GM12864 (cell line): Measurements from ENCODE around the gene PCGF6.

Experiments used
- DNase-seq: peaks from one replicate; pipeline ENCODE4 v3.0.0-alpha.2; 2011; ENCODE audit warnings: low read depth
- H3K4me3 ChIP-seq: 2 replicates; pipeline ENCODE4 v1.5.1; 2011; ENCODE audit warnings: mild to moderate bottlenecking, low read depth, low read length, control low read depth
- TF ChIP-seq, protein P1 (sequence below): IDR thresholded peaks from 2 replicates; pipeline ENCODE4 v1.5.1; 2011; ENCODE audit warnings: low read depth, mild to moderate bottlenecking, moderate library complexity, low read length, control low read depth, inconsistent platforms; ENCODE audit errors: missing control alignments

PCGF6 gene

DNA sequence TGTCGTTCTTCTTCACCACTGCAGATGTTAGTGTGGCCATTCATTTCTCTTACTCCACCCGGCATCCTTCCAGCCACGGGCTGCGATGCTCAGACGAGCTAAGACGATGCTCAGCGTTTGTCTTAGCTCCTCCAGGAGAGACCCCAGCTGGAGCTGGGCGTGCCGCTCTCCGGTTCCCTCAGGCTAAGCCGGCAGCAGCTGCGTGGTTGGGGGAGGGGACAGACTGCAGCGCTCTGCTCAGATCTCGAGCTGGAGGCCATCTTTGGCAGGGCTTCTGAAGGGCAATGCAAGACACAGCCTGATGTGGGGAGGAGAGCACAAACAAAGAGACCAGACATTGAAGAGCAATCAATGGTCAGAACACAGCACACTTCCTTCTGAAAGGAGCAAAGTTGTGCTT is 69.2 kb downstream of the PCGF6 start:
- H3K4me3 ChIP-seq: no peak overlapping the region
- TF ChIP-seq, protein P1, sequence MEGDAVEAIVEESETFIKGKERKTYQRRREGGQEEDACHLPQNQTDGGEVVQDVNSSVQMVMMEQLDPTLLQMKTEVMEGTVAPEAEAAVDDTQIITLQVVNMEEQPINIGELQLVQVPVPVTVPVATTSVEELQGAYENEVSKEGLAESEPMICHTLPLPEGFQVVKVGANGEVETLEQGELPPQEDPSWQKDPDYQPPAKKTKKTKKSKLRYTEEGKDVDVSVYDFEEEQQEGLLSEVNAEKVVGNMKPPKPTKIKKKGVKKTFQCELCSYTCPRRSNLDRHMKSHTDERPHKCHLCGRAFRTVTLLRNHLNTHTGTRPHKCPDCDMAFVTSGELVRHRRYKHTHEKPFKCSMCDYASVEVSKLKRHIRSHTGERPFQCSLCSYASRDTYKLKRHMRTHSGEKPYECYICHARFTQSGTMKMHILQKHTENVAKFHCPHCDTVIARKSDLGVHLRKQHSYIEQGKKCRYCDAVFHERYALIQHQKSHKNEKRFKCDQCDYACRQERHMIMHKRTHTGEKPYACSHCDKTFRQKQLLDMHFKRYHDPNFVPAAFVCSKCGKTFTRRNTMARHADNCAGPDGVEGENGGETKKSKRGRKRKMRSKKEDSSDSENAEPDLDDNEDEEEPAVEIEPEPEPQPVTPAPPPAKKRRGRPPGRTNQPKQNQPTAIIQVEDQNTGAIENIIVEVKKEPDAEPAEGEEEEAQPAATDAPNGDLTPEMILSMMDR: no peak
- DNase-seq: no peak

DNA sequence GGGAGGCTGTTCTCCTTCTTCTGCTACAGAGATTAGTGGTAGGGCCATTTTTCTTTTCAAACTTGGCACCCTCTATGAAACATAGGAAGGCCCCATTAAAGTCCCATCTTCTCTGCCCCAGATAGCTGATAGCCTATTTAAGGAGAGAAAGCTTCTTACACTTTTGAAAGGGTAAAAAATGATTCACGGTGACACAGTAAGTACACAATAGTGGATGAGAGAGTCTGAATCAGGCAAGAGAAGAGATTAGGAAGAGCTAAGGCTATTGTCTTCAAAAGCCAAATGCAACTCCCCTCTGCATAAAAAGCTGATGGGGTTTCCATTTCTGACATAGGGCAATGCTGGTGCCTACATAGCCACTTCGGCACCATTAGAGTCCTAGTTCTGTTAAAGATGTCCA is 70.4 kb downstream of the PCGF6 start:
- no peak for DNase-seq
- no peak overlapping the region for H3K4me3 ChIP-seq
- TF ChIP-seq, protein P1: no peak

GRCh38 chr10:103280031-103280430 is 70.9 kb downstream of the PCGF6 start:
- TF ChIP-seq, protein P1: no peak
- H3K4me3 ChIP-seq: no peak overlapping the region
- DNase-seq: no peak

- H3K4me3 ChIP-seq: no peak overlapping the region
- TF ChIP-seq, protein P1: no peak
Measured at GRCh38 chr10:103278862-103279298, 72.1 kb downstream of the PCGF6 start.

DNA sequence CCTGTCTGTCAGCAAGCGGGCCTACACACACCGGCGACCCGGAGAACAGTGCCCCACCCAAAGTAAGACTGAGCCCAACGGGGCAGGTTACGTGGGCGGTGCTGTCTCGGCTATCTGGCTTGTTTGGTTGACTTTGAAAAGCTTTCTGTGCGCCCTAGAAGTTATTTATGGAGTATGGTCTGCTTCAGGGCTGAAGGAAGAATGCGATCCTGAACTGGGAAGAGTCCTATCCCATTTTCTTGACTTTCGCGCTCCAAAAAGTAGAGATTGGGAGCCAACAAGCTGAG is 72.5 kb downstream of the PCGF6 start:
- no peak overlapping the region; the same call in 1 of the 2 replicates for H3K4me3 ChIP-seq
- TF ChIP-seq, protein P1: no peak
- DNase-seq: no peak

More at GRCh38 chr10:103278862-103279298, 72.1 kb downstream of the PCGF6 start:
- DNase-seq: no peak

GRCh38 chr10:103277713-103278536 is 73.0 kb downstream of the PCGF6 start:
- peak overlapping the region; percentile 38 for H3K4me3 ChIP-seq
- no peak for DNase-seq
- TF ChIP-seq, protein P1: no peak
